ENCODE data around the gene LTB. TPM values are rescaled to one million over a fixed set of nuclear protein-coding genes. Genes with fewer than 3 reads are reported as not detected.

The LTB gene
- total and polyA plus RNA-seq, 2 of the 13 experiments (the other 11 are each of a cell fraction or from before 2014, with no cell fraction given): 0.09 to 0.22 TPM

DNA sequence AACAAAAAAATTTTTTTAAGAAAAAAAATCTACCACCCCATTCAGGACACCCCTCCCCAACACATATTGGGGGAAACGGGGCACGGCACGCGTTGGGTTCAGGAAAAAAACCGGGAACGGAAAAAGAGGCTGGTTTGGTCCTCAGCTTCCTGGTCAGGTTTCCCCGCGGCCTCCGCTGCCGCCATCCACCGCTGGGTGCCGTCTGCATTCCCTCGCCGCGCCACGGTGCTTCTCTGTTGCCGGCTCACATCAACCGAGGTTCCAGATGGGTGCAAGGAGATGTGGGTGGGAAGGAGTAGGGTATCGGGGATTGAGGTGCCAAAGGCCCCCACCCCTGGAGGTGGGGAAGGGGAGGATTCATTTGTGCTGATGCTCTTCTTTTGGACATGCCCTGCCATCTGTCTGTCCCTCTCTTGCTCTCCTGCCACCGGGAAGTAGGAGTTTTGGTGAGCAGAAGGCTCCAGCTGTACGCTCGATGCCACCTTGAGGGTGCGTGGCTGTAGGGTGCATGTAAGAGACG, 47.6 kb downstream of the LTB start (continued):
- TF ChIP-seq, protein P1, sequence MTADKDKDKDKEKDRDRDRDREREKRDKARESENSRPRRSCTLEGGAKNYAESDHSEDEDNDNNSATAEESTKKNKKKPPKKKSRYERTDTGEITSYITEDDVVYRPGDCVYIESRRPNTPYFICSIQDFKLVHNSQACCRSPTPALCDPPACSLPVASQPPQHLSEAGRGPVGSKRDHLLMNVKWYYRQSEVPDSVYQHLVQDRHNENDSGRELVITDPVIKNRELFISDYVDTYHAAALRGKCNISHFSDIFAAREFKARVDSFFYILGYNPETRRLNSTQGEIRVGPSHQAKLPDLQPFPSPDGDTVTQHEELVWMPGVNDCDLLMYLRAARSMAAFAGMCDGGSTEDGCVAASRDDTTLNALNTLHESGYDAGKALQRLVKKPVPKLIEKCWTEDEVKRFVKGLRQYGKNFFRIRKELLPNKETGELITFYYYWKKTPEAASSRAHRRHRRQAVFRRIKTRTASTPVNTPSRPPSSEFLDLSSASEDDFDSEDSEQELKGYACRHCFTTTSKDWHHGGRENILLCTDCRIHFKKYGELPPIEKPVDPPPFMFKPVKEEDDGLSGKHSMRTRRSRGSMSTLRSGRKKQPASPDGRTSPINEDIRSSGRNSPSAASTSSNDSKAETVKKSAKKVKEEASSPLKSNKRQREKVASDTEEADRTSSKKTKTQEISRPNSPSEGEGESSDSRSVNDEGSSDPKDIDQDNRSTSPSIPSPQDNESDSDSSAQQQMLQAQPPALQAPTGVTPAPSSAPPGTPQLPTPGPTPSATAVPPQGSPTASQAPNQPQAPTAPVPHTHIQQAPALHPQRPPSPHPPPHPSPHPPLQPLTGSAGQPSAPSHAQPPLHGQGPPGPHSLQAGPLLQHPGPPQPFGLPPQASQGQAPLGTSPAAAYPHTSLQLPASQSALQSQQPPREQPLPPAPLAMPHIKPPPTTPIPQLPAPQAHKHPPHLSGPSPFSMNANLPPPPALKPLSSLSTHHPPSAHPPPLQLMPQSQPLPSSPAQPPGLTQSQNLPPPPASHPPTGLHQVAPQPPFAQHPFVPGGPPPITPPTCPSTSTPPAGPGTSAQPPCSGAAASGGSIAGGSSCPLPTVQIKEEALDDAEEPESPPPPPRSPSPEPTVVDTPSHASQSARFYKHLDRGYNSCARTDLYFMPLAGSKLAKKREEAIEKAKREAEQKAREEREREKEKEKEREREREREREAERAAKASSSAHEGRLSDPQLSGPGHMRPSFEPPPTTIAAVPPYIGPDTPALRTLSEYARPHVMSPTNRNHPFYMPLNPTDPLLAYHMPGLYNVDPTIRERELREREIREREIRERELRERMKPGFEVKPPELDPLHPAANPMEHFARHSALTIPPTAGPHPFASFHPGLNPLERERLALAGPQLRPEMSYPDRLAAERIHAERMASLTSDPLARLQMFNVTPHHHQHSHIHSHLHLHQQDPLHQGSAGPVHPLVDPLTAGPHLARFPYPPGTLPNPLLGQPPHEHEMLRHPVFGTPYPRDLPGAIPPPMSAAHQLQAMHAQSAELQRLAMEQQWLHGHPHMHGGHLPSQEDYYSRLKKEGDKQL (CRISPR knock-in tag; IDR thresholded peaks at IDR 0.05; ENCODE audit: low read depth): no peak
- TF ChIP-seq YEATS2 (CRISPR knock-in tag; IDR thresholded peaks at IDR 0.05; ENCODE audit: borderline replicate concordance) (no peak), JDP2 (CRISPR knock-in tag; IDR thresholded peaks at IDR 0.05; ENCODE audit: borderline replicate concordance) (no peak), ZNF839 (CRISPR knock-in tag; IDR thresholded peaks at IDR 0.05; ENCODE audit: borderline replicate concordance) (no peak), SRSF4 (IDR thresholded peaks at IDR 0.05; ENCODE audit: low read depth, low read length, poor library complexity, severe bottlenecking) (no peak), AGO2 (optimal IDR thresholded peaks at IDR 0.05; ENCODE audit: low read depth, low read length) (peak; percentile 91), ZNF788 (CRISPR knock-in tag; IDR thresholded peaks at IDR 0.05; ENCODE audit: borderline replicate concordance) (no peak), ZKSCAN1 (IDR thresholded peaks at IDR 0.05; ENCODE audit: low read length) (no peak), ZNF432 (CRISPR knock-in tag; IDR thresholded peaks at IDR 0.05; ENCODE audit: borderline replicate concordance) (no peak), PAF1 (CRISPR knock-in tag; IDR thresholded peaks at IDR 0.05) (no peak), SYNCRIP (IDR thresholded peaks at IDR 0.05; ENCODE audit: insufficient read depth, low read depth, low read length) (no peak), CEBPG (CRISPR knock-in tag; IDR thresholded peaks at IDR 0.05) (no peak), ZNF468 (CRISPR knock-in tag; IDR thresholded peaks at IDR 0.05) (no peak), TEAD3 (CRISPR knock-in tag; optimal IDR thresholded peaks at IDR 0.05; ENCODE audit: borderline replicate concordance) (no peak), ZNF44 (CRISPR knock-in tag; IDR thresholded peaks at IDR 0.05) (no peak), MBNL3 (CRISPR knock-in tag; conservative IDR thresholded peaks at IDR 0.05) (no peak), ELF3 (CRISPR knock-in tag; IDR thresholded peaks at IDR 0.05) (no peak), SAFB2 (CRISPR knock-in tag; IDR thresholded peaks at IDR 0.05; ENCODE audit: borderline replicate concordance, low read depth) (no peak), ZNF30 (CRISPR knock-in tag; IDR thresholded peaks at IDR 0.05) (no peak), RBFOX2 (IDR thresholded peaks at IDR 0.05; ENCODE audit: low read depth, low read length) (peak; percentile 65; the same call in 1 of the 2 replicates)
- TF ChIP-seq, protein P2, sequence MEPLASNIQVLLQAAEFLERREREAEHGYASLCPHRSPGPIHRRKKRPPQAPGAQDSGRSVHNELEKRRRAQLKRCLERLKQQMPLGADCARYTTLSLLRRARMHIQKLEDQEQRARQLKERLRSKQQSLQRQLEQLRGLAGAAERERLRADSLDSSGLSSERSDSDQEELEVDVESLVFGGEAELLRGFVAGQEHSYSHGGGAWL (CRISPR knock-in tag; IDR thresholded peaks at IDR 0.05): no peak
- TF ChIP-seq, protein P3, sequence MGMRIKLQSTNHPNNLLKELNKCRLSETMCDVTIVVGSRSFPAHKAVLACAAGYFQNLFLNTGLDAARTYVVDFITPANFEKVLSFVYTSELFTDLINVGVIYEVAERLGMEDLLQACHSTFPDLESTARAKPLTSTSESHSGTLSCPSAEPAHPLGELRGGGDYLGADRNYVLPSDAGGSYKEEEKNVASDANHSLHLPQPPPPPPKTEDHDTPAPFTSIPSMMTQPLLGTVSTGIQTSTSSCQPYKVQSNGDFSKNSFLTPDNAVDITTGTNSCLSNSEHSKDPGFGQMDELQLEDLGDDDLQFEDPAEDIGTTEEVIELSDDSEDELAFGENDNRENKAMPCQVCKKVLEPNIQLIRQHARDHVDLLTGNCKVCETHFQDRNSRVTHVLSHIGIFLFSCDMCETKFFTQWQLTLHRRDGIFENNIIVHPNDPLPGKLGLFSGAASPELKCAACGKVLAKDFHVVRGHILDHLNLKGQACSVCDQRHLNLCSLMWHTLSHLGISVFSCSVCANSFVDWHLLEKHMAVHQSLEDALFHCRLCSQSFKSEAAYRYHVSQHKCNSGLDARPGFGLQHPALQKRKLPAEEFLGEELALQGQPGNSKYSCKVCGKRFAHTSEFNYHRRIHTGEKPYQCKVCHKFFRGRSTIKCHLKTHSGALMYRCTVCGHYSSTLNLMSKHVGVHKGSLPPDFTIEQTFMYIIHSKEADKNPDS (CRISPR knock-in tag; IDR thresholded peaks at IDR 0.05): no peak
- TF ChIP-seq, protein P4, sequence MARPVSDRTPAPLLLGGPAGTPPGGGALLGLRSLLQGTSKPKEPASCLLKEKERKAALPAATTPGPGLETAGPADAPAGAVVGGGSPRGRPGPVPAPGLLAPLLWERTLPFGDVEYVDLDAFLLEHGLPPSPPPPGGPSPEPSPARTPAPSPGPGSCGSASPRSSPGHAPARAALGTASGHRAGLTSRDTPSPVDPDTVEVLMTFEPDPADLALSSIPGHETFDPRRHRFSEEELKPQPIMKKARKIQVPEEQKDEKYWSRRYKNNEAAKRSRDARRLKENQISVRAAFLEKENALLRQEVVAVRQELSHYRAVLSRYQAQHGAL (CRISPR knock-in tag; IDR thresholded peaks at IDR 0.05; ENCODE audit: not compliant biosample characterization): no peak
